HG03135 (cell line): ENCODE results near the gene WWOX.

Experiments
- ATAC-seq: cut with Tn5 transposase; IDR thresholded peaks from one replicate; pipeline ENCODE4 v1.9.1; 2021; ENCODE audit warnings: mild to moderate bottlenecking, moderate library complexity; ENCODE audit not compliant: unreplicated experiment

Gene WWOX

GRCh38 chr16:78805556-78805955, 706.1 kb downstream of the WWOX start:
- no peak for ATAC-seq

GRCh38 chr16:78811247-78811646, 711.8 kb downstream of the WWOX start:
- no peak for ATAC-seq

- ATAC-seq: no peak
Observed at GRCh38 chr16:78812582-78812981, 713.1 kb downstream of the WWOX start.

- no peak for ATAC-seq
Observed at GRCh38 chr16:78813661-78814311, 714.3 kb downstream of the WWOX start.

GRCh38 chr16:78815713-78816112, 716.3 kb downstream of the WWOX start:
- no peak for ATAC-seq

GRCh38 chr16:78816499-78817195, 717.2 kb downstream of the WWOX start:
- no peak for ATAC-seq

GRCh38 chr16:78817200-78817739, 717.8 kb downstream of the WWOX start:
- ATAC-seq: no peak

- no peak for ATAC-seq
Observed at GRCh38 chr16:78821335-78821734, 721.9 kb downstream of the WWOX start.

GRCh38 chr16:78822509-78822908, 723.1 kb downstream of the WWOX start:
- ATAC-seq: no peak

- no peak for ATAC-seq
Observed at GRCh38 chr16:78823027-78823426, 723.6 kb downstream of the WWOX start.

GRCh38 chr16:78829280-78829679, 729.8 kb downstream of the WWOX start:
- ATAC-seq: no peak

- ATAC-seq: no peak
Observed at GRCh38 chr16:78830599-78830998, 731.1 kb downstream of the WWOX start.

GRCh38 chr16:78832100-78832499, 732.6 kb downstream of the WWOX start:
- ATAC-seq: no peak

GRCh38 chr16:78836802-78837491, 737.5 kb downstream of the WWOX start:
- no peak for ATAC-seq

- ATAC-seq: no peak
Observed at GRCh38 chr16:78837706-78838105, 738.3 kb downstream of the WWOX start.

- ATAC-seq: no peak
Observed at GRCh38 chr16:78838276-78838675, 738.8 kb downstream of the WWOX start.

GRCh38 chr16:78842950-78843349, 743.5 kb downstream of the WWOX start:
- no peak for ATAC-seq

GRCh38 chr16:78843978-78844377, 744.5 kb downstream of the WWOX start:
- ATAC-seq: no peak

GRCh38 chr16:78844682-78845081, 745.2 kb downstream of the WWOX start:
- no peak for ATAC-seq

- ATAC-seq: no peak
Observed at GRCh38 chr16:78851266-78851665, 751.8 kb downstream of the WWOX start.

- ATAC-seq: no peak
Observed at GRCh38 chr16:78852081-78852635, 752.7 kb downstream of the WWOX start.
